CD4-positive, alpha-beta T cell treated with Interleukin-17A for 1 hour (primary cell): ENCODE measurements around the gene TAB3.
"Not testable (repeated sequence)": the region's sequence is repeated elsewhere in the genome, so short reads cannot be mapped to it uniquely, and the experiment has no call there.

Experiments used
- DNase-seq: peaks from one replicate; pipeline ENCODE4 v3.0.0-alpha.2; 2020

The TAB3 gene

GRCh38 chrX:30806187-30806728, 82.8 kb downstream of the TAB3 start:
- DNase-seq = no peak

GRCh38 chrX:30804462-30804861, 84.6 kb downstream of the TAB3 start:
- DNase-seq = no peak

GRCh38 chrX:30800901-30801300, 88.2 kb downstream of the TAB3 start:
- DNase-seq = no peak

GRCh38 chrX:30799327-30799726, 89.7 kb downstream of the TAB3 start:
- no peak for DNase-seq

- DNase-seq = no peak
These were observed 90.2 kb downstream of the TAB3 start for GRCh38 chrX:30798810-30799209.

- not testable (repeated sequence) for DNase-seq
These were observed 91.8 kb downstream of the TAB3 start for GRCh38 chrX:30797301-30797700.

- DNase-seq = no peak
These were observed 92.8 kb downstream of the TAB3 start for GRCh38 chrX:30795981-30796958.

- no peak for DNase-seq
These were observed 94.6 kb downstream of the TAB3 start for GRCh38 chrX:30794497-30794896.

GRCh38 chrX:30793767-30794103, 95.3 kb downstream of the TAB3 start:
- DNase-seq = no peak

GRCh38 chrX:30793075-30793766, 95.8 kb downstream of the TAB3 start:
- no peak for DNase-seq

GRCh38 chrX:30791296-30792278, 97.5 kb downstream of the TAB3 start:
- no peak for DNase-seq

- DNase-seq = no peak
These were observed 102.0 kb downstream of the TAB3 start for GRCh38 chrX:30787012-30787411.

GRCh38 chrX:30786374-30786773, 102.7 kb downstream of the TAB3 start:
- no peak for DNase-seq

- DNase-seq = no peak
These were observed 107.2 kb downstream of the TAB3 start for GRCh38 chrX:30781711-30782444.

GRCh38 chrX:30779453-30780030, 109.5 kb downstream of the TAB3 start:
- DNase-seq = no peak

- no peak for DNase-seq
These were observed 111.5 kb downstream of the TAB3 start for GRCh38 chrX:30777575-30777974.
